GM19099 (cell line): ENCODE data around the gene YPEL2.

Source experiments
- POLR2A ChIP-seq: IDR thresholded peaks from 3 replicates; pipeline ENCODE4 v1.6.1; 2011; ENCODE audit warnings: low read depth; ENCODE audit not compliant: insufficient read length; ENCODE audit errors: extremely low read depth

Gene YPEL2

GRCh38 chr17:59346876-59347407, 15.5 kb downstream of the YPEL2 start:
- no peak for TF ChIP-seq POLR2A

GRCh38 chr17:59347975-59348391, 16.5 kb downstream of the YPEL2 start:
- TF ChIP-seq POLR2A, result no peak

- no peak for TF ChIP-seq POLR2A
These were observed 17.7 kb downstream of the YPEL2 start for GRCh38 chr17:59349178-59349577.

GRCh38 chr17:59353106-59353854, 21.8 kb downstream of the YPEL2 start:
- TF ChIP-seq POLR2A, result no peak

- TF ChIP-seq POLR2A, result no peak
These were observed 22.7 kb downstream of the YPEL2 start for GRCh38 chr17:59353936-59354755.

- TF ChIP-seq POLR2A, result no peak
These were observed 23.7 kb downstream of the YPEL2 start for GRCh38 chr17:59355030-59355701.

GRCh38 chr17:59355702-59356325, 24.4 kb downstream of the YPEL2 start:
- no peak for TF ChIP-seq POLR2A

GRCh38 chr17:59356543-59357218, 25.2 kb downstream of the YPEL2 start:
- TF ChIP-seq POLR2A, result no peak

- TF ChIP-seq POLR2A, result no peak
These were observed 25.8 kb downstream of the YPEL2 start for GRCh38 chr17:59357219-59357697.

- no peak for TF ChIP-seq POLR2A
These were observed 26.5 kb downstream of the YPEL2 start for GRCh38 chr17:59357929-59358328.

GRCh38 chr17:59361386-59361785, 29.9 kb downstream of the YPEL2 start:
- no peak for TF ChIP-seq POLR2A

GRCh38 chr17:59361916-59362810, 30.7 kb downstream of the YPEL2 start:
- no peak for TF ChIP-seq POLR2A

- no peak for TF ChIP-seq POLR2A
These were observed 31.4 kb downstream of the YPEL2 start for GRCh38 chr17:59362811-59363205.

GRCh38 chr17:59365383-59365981, 34.0 kb downstream of the YPEL2 start:
- no peak for TF ChIP-seq POLR2A
